Measurements from ENCODE around the gene ANKRD40CL. TPM values are rescaled to one million over a fixed set of nuclear protein-coding genes. Genes with fewer than 3 reads are reported as not detected.
"Not testable (repeated sequence)": the region's sequence is repeated elsewhere in the genome, so short reads cannot be mapped to it uniquely, and the experiment has no call there.

The ANKRD40CL gene, protein sequence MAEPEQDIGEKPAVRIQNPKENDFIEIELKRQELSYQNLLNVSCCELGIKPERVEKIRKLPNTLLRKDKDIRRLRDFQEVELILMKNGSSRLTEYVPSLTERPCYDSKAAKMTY
- not detected in 2 replicates for polyA plus RNA-seq (2014; cell fraction: cytosol; rRNA removed)
- not detected in 2 replicates for polyA plus RNA-seq (2014; cell fraction: nucleus; rRNA removed)

DNA sequence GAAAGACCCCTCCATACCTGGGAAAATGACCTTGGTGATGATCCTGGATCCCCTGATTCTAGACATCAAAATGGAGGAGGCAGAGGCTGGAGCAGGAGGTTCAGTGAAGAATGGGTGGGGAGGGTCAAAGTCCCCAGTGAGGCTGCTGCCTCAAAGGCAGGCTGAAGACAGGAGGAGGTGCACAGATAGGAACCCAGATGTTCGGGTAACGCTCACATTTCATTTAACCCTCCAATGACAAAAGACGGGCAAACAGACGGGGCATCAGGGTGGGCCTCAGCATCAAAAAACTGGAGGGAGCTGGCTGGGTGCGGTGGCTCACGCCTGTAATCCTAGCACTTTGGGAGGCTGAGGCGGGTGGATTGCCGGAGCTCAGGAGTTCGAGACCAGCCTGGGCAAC lies at the start of gene ANKRD40CL:
Gene ANKRD40CL, minus strand, starts transcription at position 73 of the 400 bp plus-strand sequence. CDS start 605 bp downstream, outside the sequence.
- DNase-seq (ENCODE audit: low spot score), result no peak

DNA sequence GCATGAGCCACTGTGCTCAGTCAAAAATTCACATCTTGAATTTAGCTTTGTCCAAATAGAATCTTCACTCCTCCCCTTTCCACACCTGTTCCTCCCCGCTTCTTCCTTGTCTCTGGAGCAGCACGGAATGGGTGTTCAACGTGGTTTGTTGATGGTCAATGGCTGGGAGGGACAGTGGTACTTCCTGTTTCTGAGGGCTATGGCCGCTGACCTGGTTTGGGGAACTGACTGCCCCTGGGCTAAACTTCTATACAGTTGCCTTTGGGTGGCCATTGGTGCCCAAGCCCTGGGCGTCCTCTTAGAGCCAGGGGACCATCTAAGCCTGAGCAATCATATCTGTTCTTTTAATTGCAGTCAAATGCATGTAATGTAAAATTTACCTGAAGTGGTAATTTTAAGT lies 49.0 kb upstream of the ANKRD40CL start:
- DNase-seq (ENCODE audit: low spot score), result no peak

DNA sequence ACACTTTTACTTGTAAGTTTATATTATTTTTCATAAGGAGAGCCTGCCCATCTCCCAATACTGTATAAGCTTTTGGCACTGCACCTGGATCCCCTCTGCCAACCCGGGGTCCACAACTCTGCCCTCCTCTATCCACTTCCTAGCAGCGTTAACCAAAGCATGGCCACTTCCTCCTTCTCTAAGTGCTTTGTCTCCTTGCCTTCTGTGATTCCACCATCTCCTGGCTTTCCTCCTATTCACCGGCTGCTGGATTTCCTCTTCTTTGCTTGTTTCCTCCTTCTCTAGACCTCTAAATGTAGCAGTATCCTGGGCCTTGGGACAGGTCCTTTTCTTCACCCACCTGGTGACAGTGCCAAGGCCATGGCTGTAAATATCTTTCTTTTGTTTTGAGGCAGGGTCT lies 48.1 kb upstream of the ANKRD40CL start:
- DNase-seq (ENCODE audit: low spot score), result no peak

DNA sequence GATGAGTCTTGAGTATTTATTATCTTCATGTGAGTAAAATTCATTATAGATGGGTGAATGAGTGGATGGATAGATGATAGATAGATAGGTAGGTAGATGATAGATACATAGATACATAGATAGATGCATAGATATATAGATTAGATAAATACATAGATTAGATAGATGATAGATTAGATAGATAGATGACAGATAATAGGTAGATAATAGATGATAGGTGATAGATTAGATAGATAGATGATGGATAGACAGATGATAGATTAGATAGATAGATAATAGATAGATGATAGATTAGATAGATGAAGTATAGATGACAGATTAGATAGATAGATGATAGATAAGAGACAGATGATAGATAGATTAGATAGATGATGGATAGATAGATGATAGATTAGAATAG lies 46.3 kb upstream of the ANKRD40CL start:
- no peak for DNase-seq (ENCODE audit: low spot score)

DNA sequence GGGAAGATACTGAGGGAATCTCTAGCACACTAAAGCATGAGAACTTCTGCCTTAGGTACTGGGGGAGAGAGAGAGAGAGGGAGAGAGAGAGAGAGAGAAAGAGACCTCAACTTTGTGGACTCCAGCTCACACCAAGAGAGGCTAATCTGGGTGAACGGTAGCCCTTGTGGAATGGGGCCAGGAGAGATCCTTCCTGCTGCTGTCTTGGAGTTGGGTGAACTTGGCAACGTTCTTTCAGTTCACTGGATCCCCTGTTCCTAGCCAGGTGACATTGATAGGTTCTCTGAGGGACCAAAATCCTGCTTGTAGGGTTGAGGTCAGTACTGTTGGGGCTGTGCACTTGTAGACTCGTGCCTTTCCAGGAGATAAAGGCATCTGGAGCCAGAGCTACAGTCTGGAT lies 41.6 kb upstream of the ANKRD40CL start:
- no peak for DNase-seq (ENCODE audit: low spot score)

DNA sequence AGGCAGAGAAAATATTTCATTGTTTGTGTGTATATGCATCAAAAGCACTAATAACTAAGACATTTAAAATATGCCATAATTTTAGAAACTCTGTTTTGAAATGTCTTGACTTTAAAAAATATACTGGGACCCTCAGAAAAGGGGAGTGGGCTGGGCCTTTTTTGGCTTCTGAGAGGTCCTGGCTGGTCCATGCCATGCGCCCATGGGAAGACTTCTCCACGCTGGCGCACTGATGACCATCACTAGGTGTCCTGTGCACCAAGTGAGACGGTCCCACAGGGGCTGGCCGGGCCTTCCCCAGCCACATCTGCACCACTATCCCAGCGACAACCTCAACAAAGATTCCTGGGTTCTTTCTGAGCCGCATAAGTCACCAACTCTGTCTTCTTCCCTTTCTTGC lies 41.1 kb upstream of the ANKRD40CL start:
- DNase-seq (ENCODE audit: low spot score), result no peak

DNA sequence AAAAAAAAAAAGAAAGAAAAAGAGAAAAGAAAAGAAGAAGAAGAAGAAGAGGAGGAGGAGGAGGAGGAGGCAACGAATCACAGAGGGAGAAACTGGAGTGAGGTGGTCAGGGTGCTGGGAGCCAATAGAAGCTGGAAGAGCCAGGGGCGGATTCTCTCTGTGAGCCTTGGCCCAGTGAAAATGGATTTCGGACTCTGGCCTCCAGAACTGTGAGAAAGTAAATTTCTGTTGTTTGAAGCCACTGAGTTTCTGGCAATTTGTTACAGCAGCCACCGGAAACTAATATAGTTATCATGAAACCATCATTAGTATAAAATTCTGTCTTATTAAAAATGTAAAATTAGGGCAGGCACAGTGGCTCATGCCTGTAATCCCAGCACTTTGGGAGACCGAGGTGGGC lies 40.4 kb upstream of the ANKRD40CL start:
- DNase-seq (ENCODE audit: low spot score), result no peak

DNA sequence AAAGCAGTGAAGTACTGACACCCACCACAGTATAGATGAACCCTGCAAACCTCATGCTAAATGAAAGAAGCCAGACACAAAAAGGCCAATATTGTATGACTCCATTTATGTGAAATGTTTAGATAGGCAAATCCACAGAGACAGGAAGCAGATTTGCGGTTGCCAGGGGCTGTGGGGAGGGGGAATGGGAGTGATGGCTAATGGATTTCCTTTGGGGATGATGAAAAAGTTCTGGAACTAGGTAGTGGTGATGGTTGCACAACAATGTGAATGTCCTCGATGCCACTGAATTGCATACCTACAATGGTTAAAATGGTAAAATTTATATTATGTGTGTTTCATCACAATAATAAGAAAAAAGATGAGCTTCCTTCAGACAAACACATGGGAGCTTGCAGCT lies 39.7 kb upstream of the ANKRD40CL start:
- DNase-seq (ENCODE audit: low spot score), result no peak

DNA sequence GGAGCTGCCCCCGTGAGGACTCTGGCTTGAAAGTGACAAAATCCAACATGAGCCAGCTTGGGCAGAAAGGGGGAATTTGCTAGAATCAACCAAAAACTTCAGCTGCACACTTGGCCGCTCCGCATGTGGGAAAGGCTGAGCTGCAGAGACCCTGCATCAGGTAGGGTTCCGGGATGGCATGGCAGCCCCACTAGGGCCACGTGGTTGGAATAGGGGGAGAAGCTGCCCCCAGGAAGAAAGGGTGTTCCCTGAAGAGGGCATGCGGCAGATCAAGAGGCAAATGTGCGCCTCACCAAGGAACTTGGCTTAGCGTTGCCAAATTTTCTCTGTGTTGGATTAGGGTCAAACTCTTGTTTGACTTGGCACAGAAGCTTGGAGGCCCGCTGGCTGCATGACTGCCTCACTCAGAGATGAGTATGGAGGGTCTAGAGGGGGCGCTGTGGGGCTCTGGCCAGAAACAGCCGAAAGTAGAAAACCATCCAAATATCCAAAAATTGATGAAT lies 38.9 kb upstream of the ANKRD40CL start:
- no peak for DNase-seq (ENCODE audit: low spot score)

DNA sequence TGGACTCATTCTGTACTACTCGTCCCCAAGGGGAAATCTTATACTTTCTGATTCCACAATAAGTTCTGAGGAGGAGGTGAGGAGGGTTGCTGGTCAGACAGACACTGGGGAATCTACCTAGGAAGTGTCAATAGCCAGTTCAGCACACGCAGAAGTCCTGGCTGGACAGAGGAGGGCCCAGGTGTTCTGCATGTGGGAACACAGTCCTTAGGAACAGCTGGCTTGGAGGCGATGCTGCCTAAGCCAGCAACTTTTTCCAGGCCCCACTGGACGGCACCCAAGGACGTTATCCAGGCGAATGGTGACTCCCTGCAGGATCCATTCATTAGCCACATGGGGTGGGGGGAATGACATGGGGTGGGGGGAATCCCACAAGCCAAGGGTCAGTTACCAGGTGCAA lies 38.2 kb upstream of the ANKRD40CL start:
- DNase-seq (ENCODE audit: low spot score), result no peak

DNA sequence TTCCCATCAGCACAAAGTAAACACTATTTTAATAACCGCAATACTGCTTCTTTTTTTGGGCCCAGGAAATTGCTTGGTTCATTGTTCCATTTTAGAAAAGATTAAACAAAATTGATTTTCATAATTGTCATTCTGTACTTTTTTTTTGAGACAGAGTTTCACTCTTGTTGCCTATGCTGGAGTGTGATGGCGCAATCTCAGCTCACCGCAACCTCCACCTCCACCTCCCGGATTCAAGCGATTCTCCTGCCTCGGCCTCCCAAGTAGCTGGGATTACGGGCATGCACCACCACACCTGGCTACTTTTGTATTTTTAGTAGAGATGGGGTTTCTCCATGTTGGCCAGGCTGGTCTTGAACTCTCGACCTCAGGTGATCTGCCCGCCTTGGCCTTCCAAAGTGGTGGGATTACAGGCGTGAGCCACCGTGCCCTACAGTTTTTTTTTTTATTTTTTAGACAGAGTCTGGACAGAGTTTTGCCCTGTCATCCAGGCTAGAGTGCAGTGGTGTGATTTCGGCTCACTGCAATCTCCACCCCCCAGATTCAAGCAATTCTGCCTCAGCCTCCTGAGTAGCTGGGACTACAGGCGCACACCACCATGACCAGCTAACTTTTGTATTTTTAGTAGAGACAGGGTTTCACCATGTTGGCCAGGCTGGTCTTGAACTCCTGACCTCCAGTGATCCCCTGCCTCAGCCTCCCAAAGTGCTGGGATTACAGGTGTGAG lies 37.6 kb upstream of the ANKRD40CL start:
- not testable (repeated sequence) for DNase-seq (ENCODE audit: low spot score)

DNA sequence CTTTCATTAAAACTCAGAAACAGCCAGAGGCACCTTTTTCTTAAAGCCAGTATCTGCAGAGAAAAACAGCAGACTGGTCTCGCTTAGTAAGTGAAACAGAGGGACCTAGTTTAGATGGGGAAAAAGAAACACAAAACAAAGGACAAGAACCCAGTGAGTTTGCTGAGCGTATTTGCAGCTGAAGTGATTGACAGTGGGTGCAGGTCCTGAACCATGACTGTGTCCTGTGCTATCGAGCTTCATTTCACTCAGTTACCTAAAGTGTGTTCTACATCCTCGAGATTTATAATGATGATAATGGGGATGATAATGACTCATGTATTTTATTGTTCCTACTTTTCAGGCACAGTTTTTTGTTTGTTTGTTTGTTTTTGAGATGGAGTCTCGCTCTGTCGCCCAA lies 36.4 kb upstream of the ANKRD40CL start:
- DNase-seq (ENCODE audit: low spot score), result no peak

DNA sequence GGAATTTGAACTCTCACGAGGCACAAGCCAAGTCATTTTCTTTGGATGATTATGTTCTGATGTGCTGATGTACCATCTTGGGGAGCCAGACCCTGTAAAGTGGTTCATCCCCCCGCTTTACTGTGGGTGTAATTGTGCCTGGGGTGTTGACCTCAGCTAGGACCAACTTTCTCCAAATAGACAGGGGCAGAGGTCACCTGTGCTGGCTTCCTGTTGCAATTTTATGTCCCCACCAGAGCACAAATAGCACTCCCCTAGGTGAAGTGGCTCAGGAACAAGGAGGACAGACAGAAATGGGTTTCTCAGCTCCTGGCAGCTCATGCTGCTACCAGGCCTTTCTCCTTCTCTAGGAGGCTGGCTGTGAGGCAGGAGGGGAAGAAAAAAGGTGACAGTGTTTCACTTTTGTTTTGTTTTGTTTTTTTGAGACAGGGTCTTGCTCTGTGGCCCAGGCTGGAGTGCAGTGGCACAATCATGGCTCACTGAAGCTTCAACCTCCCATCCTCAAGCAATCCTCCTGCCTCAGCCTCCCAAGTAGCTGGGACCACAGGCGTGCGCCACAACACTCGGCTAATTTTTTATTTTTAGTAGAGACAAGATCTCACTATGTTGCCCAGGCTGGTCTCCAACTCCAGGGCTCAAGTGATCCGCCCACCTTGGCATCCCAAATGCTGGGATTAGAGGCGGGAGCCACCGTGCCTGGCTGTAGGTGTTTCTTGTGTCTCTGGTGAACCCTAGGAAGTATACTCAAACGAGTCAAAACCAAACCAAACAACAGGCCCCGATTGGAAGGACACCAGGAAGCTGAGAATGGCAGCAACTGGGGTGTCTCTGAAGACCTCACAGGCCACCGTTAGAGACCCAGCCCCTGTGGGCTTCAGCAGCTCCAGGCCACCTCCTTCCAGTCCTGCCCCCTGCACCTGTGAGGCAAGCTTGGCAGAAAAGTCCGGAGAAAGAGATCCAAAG lies 35.6 kb upstream of the ANKRD40CL start:
- no peak for DNase-seq (ENCODE audit: low spot score)

DNA sequence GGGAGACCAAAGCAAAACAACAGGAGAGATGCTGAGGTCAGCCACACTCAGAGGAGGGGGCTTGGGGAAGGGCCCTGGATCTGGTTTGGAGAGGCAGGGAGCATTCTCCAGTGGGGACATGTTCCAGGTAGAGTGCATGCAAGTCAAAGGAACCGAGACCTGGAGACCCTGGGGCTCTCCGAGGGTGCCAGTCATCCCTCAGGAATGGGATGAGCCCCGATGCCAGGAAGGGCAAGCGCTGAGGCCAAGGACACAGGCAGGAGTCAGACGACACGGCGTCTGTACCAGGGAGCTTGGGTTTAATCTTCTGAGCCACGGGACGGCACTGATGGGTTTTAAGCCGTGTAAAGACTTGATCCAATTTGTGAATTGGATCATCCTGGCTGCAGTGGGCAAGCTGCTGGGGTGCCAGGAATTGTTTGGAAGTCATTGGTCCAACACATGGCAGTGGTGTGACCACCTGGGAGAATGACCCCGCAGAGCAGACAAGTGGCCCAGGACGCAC lies 32.9 kb upstream of the ANKRD40CL start:
- no peak for DNase-seq (ENCODE audit: low spot score)

DNA sequence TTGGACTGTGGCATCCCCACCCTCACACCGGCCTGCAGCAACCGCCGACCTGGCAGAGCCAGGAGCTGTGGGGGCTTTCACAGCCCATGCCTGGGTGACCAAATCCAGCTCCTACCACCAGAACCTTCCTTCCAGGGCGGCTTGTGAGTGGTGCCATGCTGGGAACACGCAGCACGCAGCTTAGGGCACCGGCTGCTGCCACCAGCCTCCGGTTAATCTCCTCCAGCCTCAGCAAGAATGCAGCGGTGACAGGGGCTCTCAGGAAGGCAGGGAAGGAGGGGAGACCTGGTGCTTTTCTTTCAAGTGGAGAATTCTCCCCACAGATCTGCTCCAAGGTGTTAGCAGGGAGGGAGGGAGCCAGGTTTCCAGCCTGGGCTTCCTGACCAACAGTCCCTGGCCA lies 32.3 kb upstream of the ANKRD40CL start:
- DNase-seq (ENCODE audit: low spot score), result no peak

DNA sequence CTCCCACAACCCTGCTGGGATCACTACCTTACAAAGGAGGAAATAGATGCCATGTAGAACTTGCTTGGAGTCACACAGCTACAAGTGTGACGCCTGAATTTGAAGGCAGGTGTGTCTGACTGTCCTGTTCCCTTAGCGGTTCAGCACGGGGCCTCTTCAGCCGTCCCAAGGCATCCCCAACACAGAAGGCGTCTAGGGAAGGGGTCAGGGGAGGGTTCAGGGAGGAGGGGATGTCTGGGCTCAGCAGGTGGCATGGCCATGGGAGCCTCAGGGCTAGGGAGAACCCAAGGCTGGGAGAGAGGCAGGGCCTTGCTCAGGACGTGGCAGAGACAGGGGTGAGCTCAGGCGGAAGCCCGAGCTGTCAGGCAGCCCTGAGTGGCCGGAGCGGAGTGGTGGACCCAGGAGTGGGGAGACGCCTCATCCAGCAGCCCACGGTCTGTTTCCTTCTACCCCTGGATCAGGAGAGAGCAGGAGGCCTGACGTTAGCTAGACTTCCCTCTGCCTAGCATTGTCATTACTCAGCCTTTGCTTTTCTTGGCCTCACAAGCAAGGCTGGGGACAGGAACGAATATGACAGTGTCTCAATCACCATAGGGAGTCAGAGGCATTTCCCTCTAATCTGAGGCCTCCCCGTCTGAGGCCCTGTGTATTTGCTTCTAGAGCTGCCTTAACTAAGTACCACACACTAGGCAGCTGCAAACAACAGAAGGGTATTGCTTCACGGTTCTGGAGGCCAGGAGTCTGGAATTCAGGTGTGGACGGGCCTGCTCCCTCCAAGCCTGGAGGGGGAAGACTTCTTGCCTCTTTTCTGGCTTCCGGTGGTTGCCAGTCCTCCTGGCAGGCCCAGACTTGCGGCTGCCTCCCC lies 31.3 kb upstream of the ANKRD40CL start:
- no peak for DNase-seq (ENCODE audit: low spot score)

DNA sequence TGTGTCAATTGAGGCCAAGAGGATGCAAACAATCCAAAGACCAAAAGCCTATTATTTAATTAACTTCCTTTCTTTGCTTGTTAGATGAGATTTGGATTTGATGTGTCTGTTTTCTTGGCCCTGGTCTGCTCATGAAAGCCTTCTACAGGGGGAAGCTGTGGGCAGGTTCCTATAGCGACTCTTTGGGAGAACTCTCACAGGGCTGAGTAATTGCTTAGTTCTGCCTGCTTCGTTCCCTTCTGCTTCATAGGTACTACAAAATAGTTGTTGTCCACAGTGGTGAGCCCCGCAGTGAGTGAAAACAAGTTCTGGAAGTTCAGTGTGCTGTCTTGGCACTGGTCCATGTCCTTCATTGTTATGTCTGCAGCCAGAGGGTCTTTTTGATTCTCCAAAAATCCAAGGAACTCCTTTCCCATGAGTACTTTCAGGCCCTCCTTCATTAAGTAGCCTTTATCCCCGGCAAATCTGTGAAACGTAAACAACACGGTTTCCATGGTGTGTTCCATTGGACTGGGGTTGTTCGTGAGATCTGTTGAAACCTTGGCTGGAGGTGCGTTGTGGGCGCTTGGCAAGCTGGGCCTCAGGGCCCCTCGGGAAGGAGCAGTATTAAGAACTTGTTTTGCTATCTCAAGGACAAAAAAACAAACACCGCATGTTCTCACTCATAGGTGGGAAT lies 30.0 kb upstream of the ANKRD40CL start:
- DNase-seq (ENCODE audit: low spot score), result no peak

DNA sequence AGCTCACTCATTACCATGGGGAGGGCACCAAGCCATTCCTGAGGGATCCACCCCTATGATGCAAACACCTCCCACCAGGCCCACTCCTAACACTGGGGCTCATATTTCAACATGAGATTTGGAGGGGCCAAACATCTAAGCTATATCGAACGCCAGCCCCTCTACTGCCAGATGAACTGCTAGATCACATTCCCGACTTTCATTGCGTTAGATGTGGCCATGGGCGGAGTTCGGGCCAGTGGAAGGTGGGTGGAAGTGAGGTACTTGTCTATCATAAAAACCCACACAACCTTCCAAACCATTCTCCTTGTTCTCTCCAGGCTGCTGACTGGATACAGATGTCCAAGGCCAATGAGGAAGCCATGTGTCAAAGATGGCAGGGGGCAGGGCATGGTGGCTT lies 27.0 kb upstream of the ANKRD40CL start:
- peak; percentile 38 for DNase-seq (ENCODE audit: low spot score)

DNA sequence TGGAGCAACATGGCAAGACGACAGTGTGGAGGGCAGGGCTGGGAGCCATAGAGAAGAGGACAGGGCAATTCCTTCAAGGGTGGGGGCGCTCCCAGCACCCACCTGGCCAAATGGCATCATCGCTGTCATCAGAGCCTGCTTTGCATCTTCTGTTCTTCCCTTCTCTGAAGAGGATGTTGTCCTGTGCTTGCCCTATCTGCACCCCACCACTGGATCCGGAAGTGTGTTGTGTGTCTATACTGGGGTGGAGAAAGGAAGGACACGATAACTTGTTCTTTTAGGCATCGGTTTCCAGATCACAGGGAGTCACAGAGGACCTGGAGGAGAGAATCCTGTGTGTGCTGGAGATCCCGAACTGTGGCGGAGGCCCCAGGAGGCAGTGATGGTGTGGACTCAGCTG lies 25.7 kb upstream of the ANKRD40CL start:
- DNase-seq (ENCODE audit: low spot score), result no peak

DNA sequence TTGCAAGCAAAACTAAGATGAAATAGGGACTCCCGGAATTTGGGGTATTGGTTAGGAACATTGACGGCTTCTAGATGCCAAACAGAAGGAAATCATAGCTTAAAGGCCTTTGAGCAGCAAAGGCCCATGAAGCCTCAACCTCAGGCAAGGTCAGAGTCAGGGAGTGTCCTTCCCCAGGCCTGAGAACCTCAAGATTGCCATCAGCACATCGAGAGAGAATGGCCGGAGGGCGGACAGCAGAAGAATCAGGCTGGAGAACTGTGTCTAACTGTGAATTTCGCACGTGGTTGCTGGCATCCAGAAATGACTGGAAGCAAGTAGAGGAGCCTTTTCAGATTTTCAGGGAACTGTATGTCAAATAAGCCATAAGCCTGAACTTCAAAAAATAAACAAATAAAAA lies 24.8 kb upstream of the ANKRD40CL start:
- no peak for DNase-seq (ENCODE audit: low spot score)

Data from SK-N-DZ (cell line).